ENCODE data around the gene ARL13B. TPM values are rescaled to one million over a fixed set of nuclear protein-coding genes. Genes with fewer than 3 reads are reported as not detected.

ARL13B gene
- total and polyA plus RNA-seq, 10 of the 15 experiments (the other 5 are each of a cell fraction or from before 2014, with no cell fraction given): 3.0 to 10.4 (median 7.9) TPM

- POLR2A ChIA-PET: interaction anchor here (0.6 to 3.2 kb wide), 5 partner anchors 8 to 228 kb away, joined by 3 to 30 read pairs (median 6); partner anchors contain the start of genes DHFR2 and NSUN3
- RAD21 ChIA-PET (ENCODE audit: unreplicated experiment): interaction anchor here (0.6 to 4.1 kb wide), 16 partner anchors 8 to 178 kb away, joined by 3 to 31 read pairs (median 6); partner anchors contain the start of genes DHFR2 and NSUN3
- peak; percentile 85 for ATAC-seq
- TF ChIP-seq BHLHE40 (IDR thresholded peaks at IDR 0.05; ENCODE audit: borderline replicate concordance in 1 of 2, low read depth in 2 of 2, low read length in 1 of 2): no peak; a peak in 1 of 4 replicates
- TF ChIP-seq NBN (IDR thresholded peaks at IDR 0.05): peak; percentile 87
- TF ChIP-seq EP300 (IDR thresholded peaks at IDR 0.05; ENCODE audit: borderline replicate concordance in 1 of 2, control insufficient read depth in 1 of 2, low read depth in 2 of 2, low read length in 2 of 2): peak in 1 of 2 experiments; percentile 71; a peak in 1 of 4 replicates
- TF ChIP-seq CHD1 (IDR thresholded peaks at IDR 0.05; ENCODE audit: low read depth, low read length): no peak
- no peak for TF ChIP-seq MXI1 (IDR thresholded peaks at IDR 0.05; ENCODE audit: low read depth, low read length)
- peak; percentile 44; the same call in 1 of the 2 replicates for TF ChIP-seq NR2F1 (conservative IDR thresholded peaks at IDR 0.05)
- no peak for TF ChIP-seq ZBTB40 (IDR thresholded peaks at IDR 0.05; ENCODE audit: borderline replicate concordance)
- TF ChIP-seq ZNF217 (IDR thresholded peaks at IDR 0.05): no peak
- no peak for TF ChIP-seq HCFC1 (IDR thresholded peaks at IDR 0.05; ENCODE audit: low read length)
- TF ChIP-seq, protein P1, sequence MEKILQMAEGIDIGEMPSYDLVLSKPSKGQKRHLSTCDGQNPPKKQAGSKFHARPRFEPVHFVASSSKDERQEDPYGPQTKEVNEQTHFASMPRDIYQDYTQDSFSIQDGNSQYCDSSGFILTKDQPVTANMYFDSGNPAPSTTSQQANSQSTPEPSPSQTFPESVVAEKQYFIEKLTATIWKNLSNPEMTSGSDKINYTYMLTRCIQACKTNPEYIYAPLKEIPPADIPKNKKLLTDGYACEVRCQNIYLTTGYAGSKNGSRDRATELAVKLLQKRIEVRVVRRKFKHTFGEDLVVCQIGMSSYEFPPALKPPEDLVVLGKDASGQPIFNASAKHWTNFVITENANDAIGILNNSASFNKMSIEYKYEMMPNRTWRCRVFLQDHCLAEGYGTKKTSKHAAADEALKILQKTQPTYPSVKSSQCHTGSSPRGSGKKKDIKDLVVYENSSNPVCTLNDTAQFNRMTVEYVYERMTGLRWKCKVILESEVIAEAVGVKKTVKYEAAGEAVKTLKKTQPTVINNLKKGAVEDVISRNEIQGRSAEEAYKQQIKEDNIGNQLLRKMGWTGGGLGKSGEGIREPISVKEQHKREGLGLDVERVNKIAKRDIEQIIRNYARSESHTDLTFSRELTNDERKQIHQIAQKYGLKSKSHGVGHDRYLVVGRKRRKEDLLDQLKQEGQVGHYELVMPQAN (conservative IDR thresholded peaks at IDR 0.05): peak; percentile 48; the same call in 1 of the 2 replicates
- TF ChIP-seq BMI1 (IDR thresholded peaks at IDR 0.05; ENCODE audit: borderline replicate concordance): peak; percentile 48; the same call in 1 of the 2 replicates
- TF ChIP-seq ZNF384 (IDR thresholded peaks at IDR 0.05; ENCODE audit: borderline replicate concordance, low read depth, low read length): peak; percentile 42; the same call in 1 of the 2 replicates
- TF ChIP-seq SMAD1 (IDR thresholded peaks at IDR 0.05; ENCODE audit: low read depth, partially characterized antibody): no peak
- no peak for TF ChIP-seq STAT3 (IDR thresholded peaks at IDR 0.05; ENCODE audit: low read depth, low read length)
- no peak; the same call in 1 of the 2 replicates for TF ChIP-seq CREM (IDR thresholded peaks at IDR 0.05; ENCODE audit: low read depth)
- TF ChIP-seq SUZ12 (IDR thresholded peaks at IDR 0.05; ENCODE audit: unreplicated experiment): no peak
- TF ChIP-seq TBL1XR1 (IDR thresholded peaks at IDR 0.05; ENCODE audit: low read depth, low read length): no peak
- TF ChIP-seq KLF5 (IDR thresholded peaks at IDR 0.05; ENCODE audit: partially characterized antibody): no peak
Measured at GRCh38 chr3:94070341-94070911, 90.5 kb downstream of the ARL13B start.

More at GRCh38 chr3:94070341-94070911, 90.5 kb downstream of the ARL13B start:
- Histone ChIP-seq H3K9ac (ENCODE audit: control insufficient read depth, insufficient read depth, low read length) (peak overlapping the region; percentile 32; the same call in 1 of the 2 replicates), H3K4me2 (ENCODE audit: control insufficient read depth, insufficient read depth) (peak overlapping the region; percentile 69), H3K36me3 (ENCODE audit: control insufficient read depth in 2 of 2, insufficient read depth in 2 of 2, low read length in 1 of 2) (peaks cover 0 to 16% of the 10 kb centered on the region in 2 experiments; a peak in 2 of 4 replicates), H3K27me3 (replicated peaks in 1 of 2; ENCODE audit: control insufficient read depth in 2 of 2, insufficient read depth in 2 of 2, low read length in 1 of 2) (no peaks in the 10 kb centered on the region), H4K20me1 (ENCODE audit: control insufficient read depth, insufficient read depth) (no peaks in the 10 kb centered on the region), H3K4me1 (ENCODE audit: control insufficient read depth, insufficient read depth, low read length) (peaks cover 30% of the 10 kb centered on the region), H3K9me3 (replicated peaks; ENCODE audit: control insufficient read depth, insufficient read depth, low read length) (peaks cover 15% of the 10 kb centered on the region; the same call in 2 of the 3 replicates), H3K27ac (ENCODE audit: control insufficient read depth, insufficient read depth) (peak overlapping the region; percentile 90), H3K79me2 (ENCODE audit: control insufficient read depth, insufficient read depth, low read length) (peaks cover 36% of the 10 kb centered on the region), H3K4me3 (peak overlapping the region; percentile 43), H2AFZ (ENCODE audit: control insufficient read depth, low read depth, low read length) (peak overlapping the region; percentile 61)
- FAIRE-seq: peak; percentile 85
- in situ Hi-C loops (cut with MboI): no loop called here
- DNase-seq (ENCODE audit: low read depth, low spot score): peak; percentile 60
- 45% methylated on average over 6 of the region's 6 CpGs for WGBS (ENCODE audit: insufficient coverage, insufficient replicate concordance, low lambda C conversion rate, missing lambda C conversion rate)
- CTCF ChIA-PET: interaction anchor here (0.7 to 11.1 kb wide), 16 partner anchors 7 to 90 kb away, joined by 3 to 164 read pairs (median 8); partner anchors contain the start of genes ARL13B and STX19
- SMC1A ChIA-PET (ENCODE audit: uncharacterized antibody, unreplicated experiment): interaction anchor here (0.6 to 4.1 kb wide), 21 partner anchors 8 to 109 kb away, joined by 3 to 38 read pairs (median 6); partner anchors contain the start of genes ARL13B, DHFR2, NSUN3 and STX19
- no TSS peak for BruUV-seq (replicated peaks)
- intact Hi-C loops (cut with micrococcal nuclease; ENCODE audit: unreplicated experiment): no loop called here
